ENCODE results near the gene IL1RAPL1. TPM values are rescaled to one million over a fixed set of nuclear protein-coding genes. Genes with fewer than 3 reads are reported as not detected.

IL1RAPL1 gene
- not detected for polyA plus RNA-seq

DNA sequence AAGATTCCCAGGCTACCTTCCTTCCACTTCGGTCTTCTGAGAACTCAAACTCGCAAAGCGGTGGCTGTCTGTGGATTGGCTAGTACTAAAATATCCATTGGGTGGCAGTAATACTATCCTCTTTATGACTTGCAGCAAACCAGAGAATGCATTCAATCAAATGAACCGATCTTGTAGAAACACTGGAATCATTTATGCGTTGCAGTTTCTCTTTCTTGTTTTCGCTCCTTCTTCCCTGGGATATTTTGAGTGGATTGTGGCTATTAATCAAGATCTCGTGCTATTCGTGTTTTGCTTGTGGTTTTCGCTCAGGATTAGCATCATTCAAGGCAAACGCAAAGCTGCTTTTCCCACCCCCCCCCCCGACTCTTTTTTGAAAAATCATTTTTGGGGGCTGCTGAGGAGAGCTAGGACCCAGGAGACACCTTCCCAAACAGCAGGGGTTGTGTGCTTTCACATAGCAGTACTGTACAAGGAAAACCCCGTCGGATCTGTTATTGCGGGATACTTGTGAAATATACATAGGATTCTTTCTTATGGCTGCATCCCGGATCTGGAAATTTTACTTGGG is at the start of gene IL1RAPL1:
IL1RAPL1 (plus strand) TSS at position 466 of the 571 bp plus-strand sequence.
- Mint-ChIP-seq H3K36me3 (no peaks in the 10 kb centered on the region), H3K27ac (no peak within 1 kb of the TSS), H3K4me1 (no peaks in the 10 kb centered on the region), H3K9me3 (peaks cover 0 to 7% (median 0%) of the 10 kb centered on the region in 3 donors), H3K4me3 (no peak within 1 kb of the TSS), H3K27me3 (no peaks in the 10 kb centered on the region)

- H3K9me3 Mint-ChIP-seq: peaks cover 2 to 10% (median 4%) of the 10 kb centered on the region in 3 donors
- H3K4me1 Mint-ChIP-seq: no peaks in the 10 kb centered on the region
- H3K4me3 Mint-ChIP-seq: no peak overlapping the region
- no peak overlapping the region for H3K27ac Mint-ChIP-seq
- no peaks in the 10 kb centered on the region for H3K36me3 Mint-ChIP-seq
- H3K27me3 Mint-ChIP-seq: no peaks in the 10 kb centered on the region
These were observed 44.5 kb upstream of the IL1RAPL1 start for GRCh38 chrX:28542791-28543190.

DNA sequence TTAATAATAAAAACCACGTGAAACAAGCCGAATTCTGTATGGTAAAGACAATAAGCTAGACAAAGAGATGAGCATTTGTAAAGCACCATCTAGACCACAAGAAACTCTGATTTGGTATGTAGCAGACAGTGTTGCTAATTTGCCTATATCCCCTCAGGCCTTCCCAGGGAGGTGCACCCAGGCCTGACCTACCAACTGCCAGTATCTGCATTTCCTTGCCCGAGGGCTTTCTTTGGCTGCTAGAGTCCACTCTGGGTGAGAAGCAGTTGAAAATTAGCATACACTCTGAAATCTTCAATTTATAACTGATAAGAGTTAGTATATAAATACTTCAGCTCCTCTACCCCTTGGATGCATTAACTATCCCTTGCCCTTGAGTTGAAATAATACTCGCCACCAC is 37.4 kb upstream of the IL1RAPL1 start:
- Mint-ChIP-seq H3K9me3 (peaks cover 0 to 8% (median 3%) of the 10 kb centered on the region in 3 donors), H3K27me3 (no peaks in the 10 kb centered on the region), H3K4me3 (no peak overlapping the region)

GRCh38 chrX:28550331-28550872 is 36.8 kb upstream of the IL1RAPL1 start:
- Mint-ChIP-seq H3K4me3 (no peak overlapping the region), H3K27ac (no peak overlapping the region), H3K27me3 (no peaks in the 10 kb centered on the region), H3K36me3 (no peaks in the 10 kb centered on the region), H3K4me1 (no peaks in the 10 kb centered on the region), H3K9me3 (peaks cover 0 to 8% (median 3%) of the 10 kb centered on the region in 3 donors)

More for the DNA sequence above, 37.4 kb upstream of the IL1RAPL1 start:
- no peak overlapping the region for H3K27ac Mint-ChIP-seq
- H3K4me1 Mint-ChIP-seq: no peaks in the 10 kb centered on the region
- H3K36me3 Mint-ChIP-seq: no peaks in the 10 kb centered on the region

DNA sequence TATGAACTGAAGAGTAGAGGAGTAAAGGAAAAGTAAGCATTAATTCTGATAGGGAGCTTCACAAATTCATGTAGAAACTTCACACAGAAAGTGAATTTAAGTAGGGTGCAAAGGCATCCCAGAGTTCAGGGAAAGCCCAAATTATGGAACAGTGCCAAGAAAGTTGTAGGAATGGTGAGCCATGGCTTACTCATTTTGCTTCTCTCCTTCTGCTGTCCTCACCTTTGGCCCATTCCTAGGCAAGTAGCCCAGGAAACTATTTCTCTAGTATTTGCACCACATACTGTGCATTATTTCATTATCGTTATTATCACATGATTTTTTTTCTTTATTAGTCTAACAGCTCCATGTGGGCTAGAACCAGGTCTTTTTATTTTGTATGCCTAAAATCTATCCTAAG is 34.9 kb upstream of the IL1RAPL1 start:
- Mint-ChIP-seq H3K36me3 (no peaks in the 10 kb centered on the region), H3K27ac (no peak overlapping the region), H3K27me3 (no peaks in the 10 kb centered on the region), H3K4me1 (no peaks in the 10 kb centered on the region), H3K9me3 (peaks cover 2 to 9% (median 4%) of the 10 kb centered on the region in 3 donors), H3K4me3 (no peak overlapping the region)

DNA sequence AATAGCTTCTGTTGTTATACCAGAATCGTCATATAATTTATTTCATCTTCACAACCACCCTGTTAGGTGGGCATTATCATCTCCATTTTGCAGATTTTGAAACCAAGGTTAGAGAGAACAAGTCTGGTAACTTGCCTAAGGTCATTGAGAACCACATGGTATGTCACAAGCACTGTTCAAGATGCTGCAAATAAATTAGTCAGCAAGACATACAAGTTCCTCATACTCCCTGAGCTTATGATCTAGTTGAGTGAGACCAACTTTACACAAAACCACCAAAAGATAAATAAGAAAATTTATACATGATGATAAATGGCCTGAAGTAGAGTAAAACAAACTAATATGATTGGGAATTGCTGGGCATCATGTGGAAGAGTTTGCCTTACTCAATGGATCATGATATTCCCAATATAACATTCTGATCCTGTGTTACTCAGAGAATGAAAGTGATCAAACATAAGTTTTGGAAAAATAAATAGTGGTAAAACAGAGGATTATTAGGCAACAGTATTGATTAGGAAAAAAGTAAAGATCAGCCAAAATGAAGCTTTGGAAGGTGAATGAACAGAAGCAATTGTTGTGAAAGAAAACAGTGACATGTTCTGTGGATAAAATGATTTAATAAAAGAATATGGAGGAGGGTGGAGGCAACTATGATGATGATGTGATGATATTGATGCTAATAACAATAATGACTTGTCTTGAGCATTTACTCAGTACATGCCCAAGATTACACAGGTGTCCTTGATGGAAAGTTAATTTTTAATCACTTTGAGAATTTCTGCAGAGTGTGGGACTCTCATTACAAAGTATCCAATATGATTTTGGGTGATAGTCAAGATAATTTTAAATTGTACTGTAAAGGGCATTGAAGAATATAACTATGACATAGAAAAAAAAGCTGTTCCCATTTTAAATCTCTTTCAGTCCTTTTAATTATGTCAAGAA is 34.1 kb upstream of the IL1RAPL1 start:
- Mint-ChIP-seq H3K4me3 (no peak overlapping the region), H3K9me3 (peaks cover 2 to 10% (median 10%) of the 10 kb centered on the region in 3 donors), H3K27ac (no peak overlapping the region), H3K27me3 (no peaks in the 10 kb centered on the region), H3K36me3 (no peaks in the 10 kb centered on the region), H3K4me1 (no peaks in the 10 kb centered on the region)

DNA sequence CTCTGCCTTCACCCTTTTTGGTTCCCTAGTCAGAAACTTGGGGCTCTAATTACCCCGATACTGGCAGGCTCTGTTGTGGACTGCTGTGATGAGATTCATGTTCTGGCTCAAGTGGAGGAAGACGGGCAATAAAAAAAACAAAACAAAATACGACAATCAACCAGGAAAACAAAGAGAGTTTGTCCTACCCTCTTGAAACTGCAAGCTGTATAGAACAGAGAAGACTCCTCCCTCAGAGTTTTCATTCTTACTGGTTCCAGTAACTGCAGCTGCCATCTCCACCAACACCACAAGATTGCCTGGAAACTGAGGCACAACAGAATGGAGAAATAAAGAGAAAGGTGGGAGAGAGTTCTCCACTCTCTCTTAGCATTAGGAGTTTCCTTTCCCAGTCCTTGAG is 11.1 kb upstream of the IL1RAPL1 start:
- no peaks in the 10 kb centered on the region for H3K36me3 Mint-ChIP-seq
- no peaks in the 10 kb centered on the region for H3K27me3 Mint-ChIP-seq
- H3K27ac Mint-ChIP-seq: no peak overlapping the region
- no peak overlapping the region for H3K4me3 Mint-ChIP-seq
- H3K4me1 Mint-ChIP-seq: no peaks in the 10 kb centered on the region
- peaks cover 0 to 6% (median 1%) of the 10 kb centered on the region in 3 donors for H3K9me3 Mint-ChIP-seq

- Mint-ChIP-seq H3K36me3 (no peaks in the 10 kb centered on the region), H3K27ac (no peak overlapping the region), H3K4me1 (no peaks in the 10 kb centered on the region), H3K9me3 (peaks cover 1 to 6% (median 5%) of the 10 kb centered on the region in 3 donors), H3K27me3 (no peaks in the 10 kb centered on the region), H3K4me3 (no peak overlapping the region)
These were observed 5.7 kb upstream of the IL1RAPL1 start for GRCh38 chrX:28581522-28581921.

GRCh38 chrX:28582511-28582910 is 4.7 kb upstream of the IL1RAPL1 start:
- Mint-ChIP-seq H3K4me3 (no peak overlapping the region), H3K27me3 (no peaks in the 10 kb centered on the region), H3K9me3 (peaks cover 1 to 6% (median 5%) of the 10 kb centered on the region in 3 donors), H3K27ac (no peak overlapping the region), H3K4me1 (no peaks in the 10 kb centered on the region), H3K36me3 (no peaks in the 10 kb centered on the region)

- no peak overlapping the region for H3K4me3 Mint-ChIP-seq
- no peaks in the 10 kb centered on the region for H3K4me1 Mint-ChIP-seq
- peaks cover 0 to 6% (median 5%) of the 10 kb centered on the region in 3 donors for H3K9me3 Mint-ChIP-seq
- no peaks in the 10 kb centered on the region for H3K27me3 Mint-ChIP-seq
- no peak overlapping the region for H3K27ac Mint-ChIP-seq
- H3K36me3 Mint-ChIP-seq: no peaks in the 10 kb centered on the region
These were observed 3.2 kb upstream of the IL1RAPL1 start for GRCh38 chrX:28584025-28584424.

DNA sequence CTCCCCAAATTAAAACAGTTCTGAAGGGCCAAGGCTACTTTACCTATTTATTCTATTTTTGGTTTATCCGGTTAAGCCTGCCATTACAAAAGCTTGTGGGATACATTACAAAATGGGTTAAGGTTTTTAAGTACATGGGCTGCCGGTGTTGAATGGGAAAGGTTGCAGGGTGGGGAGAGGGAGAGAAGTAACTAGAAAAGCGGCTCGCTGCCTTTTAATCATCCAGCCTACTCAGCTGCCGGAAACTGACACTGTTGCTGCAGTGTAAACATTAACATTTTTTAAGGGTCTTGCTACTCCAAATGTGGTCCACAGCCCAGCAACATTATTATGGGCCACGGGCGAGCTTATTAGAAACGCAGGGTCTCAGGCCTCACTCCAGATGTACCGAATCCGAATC is 1.5 kb upstream of the IL1RAPL1 start:
- no peaks in the 10 kb centered on the region for H3K36me3 Mint-ChIP-seq
- H3K9me3 Mint-ChIP-seq: peaks cover 0 to 7% (median 0%) of the 10 kb centered on the region in 3 donors
- H3K4me1 Mint-ChIP-seq: no peaks in the 10 kb centered on the region
- H3K27me3 Mint-ChIP-seq: no peaks in the 10 kb centered on the region
- H3K27ac Mint-ChIP-seq: no peak overlapping the region
- H3K4me3 Mint-ChIP-seq: no peak overlapping the region

- peaks cover 0 to 7% (median 0%) of the 10 kb centered on the region in 3 donors for H3K9me3 Mint-ChIP-seq
- H3K27me3 Mint-ChIP-seq: no peaks in the 10 kb centered on the region
- H3K36me3 Mint-ChIP-seq: no peaks in the 10 kb centered on the region
- no peaks in the 10 kb centered on the region for H3K4me1 Mint-ChIP-seq
- H3K27ac Mint-ChIP-seq: no peak overlapping the region
- H3K4me3 Mint-ChIP-seq: no peak overlapping the region
These were observed 960 bp upstream of the IL1RAPL1 start for GRCh38 chrX:28586286-28586685.

- Mint-ChIP-seq H3K27ac (no peak overlapping the region), H3K36me3 (no peaks in the 10 kb centered on the region), H3K4me1 (no peaks in the 10 kb centered on the region), H3K27me3 (no peaks in the 10 kb centered on the region), H3K9me3 (peaks cover 0 to 2% (median 0%) of the 10 kb centered on the region in 3 donors), H3K4me3 (no peak overlapping the region)
These were observed 1.8 kb downstream of the IL1RAPL1 start for GRCh38 chrX:28589046-28589445.

DNA sequence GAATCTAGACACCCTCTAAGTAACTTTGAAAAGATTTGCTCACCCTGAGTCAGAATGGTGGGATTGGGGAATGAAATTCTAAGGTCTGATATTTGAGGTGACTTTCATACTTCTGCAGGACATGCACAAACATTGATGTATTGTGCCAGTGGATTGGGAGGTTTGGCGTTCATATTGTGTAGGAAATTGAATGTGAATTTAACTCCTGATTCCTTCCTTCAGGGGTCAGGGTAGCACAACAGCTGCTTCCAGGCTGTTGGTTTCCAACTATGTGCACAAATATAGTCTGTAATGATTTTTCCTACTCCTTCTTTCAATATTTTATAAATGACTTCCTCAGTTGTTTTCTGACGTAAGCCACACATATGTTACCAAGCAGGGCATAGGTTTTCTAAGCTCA is 3.1 kb downstream of the IL1RAPL1 start:
- H3K27ac Mint-ChIP-seq: no peak overlapping the region
- no peaks in the 10 kb centered on the region for H3K4me1 Mint-ChIP-seq
- no peak overlapping the region for H3K4me3 Mint-ChIP-seq
- no peaks in the 10 kb centered on the region for H3K36me3 Mint-ChIP-seq
- no peaks in the 10 kb centered on the region for H3K27me3 Mint-ChIP-seq
- peaks cover 0 to 2% (median 0%) of the 10 kb centered on the region in 3 donors for H3K9me3 Mint-ChIP-seq

GRCh38 chrX:28591542-28591941 is 4.3 kb downstream of the IL1RAPL1 start:
- H3K4me3 Mint-ChIP-seq: no peak overlapping the region
- H3K4me1 Mint-ChIP-seq: no peaks in the 10 kb centered on the region
- peaks cover 0 to 2% (median 0%) of the 10 kb centered on the region in 3 donors for H3K9me3 Mint-ChIP-seq
- H3K36me3 Mint-ChIP-seq: no peaks in the 10 kb centered on the region
- H3K27me3 Mint-ChIP-seq: no peaks in the 10 kb centered on the region
- no peak overlapping the region for H3K27ac Mint-ChIP-seq
